ENCODE data around the gene RBM33.

- TF ChIP-seq, protein P1, sequence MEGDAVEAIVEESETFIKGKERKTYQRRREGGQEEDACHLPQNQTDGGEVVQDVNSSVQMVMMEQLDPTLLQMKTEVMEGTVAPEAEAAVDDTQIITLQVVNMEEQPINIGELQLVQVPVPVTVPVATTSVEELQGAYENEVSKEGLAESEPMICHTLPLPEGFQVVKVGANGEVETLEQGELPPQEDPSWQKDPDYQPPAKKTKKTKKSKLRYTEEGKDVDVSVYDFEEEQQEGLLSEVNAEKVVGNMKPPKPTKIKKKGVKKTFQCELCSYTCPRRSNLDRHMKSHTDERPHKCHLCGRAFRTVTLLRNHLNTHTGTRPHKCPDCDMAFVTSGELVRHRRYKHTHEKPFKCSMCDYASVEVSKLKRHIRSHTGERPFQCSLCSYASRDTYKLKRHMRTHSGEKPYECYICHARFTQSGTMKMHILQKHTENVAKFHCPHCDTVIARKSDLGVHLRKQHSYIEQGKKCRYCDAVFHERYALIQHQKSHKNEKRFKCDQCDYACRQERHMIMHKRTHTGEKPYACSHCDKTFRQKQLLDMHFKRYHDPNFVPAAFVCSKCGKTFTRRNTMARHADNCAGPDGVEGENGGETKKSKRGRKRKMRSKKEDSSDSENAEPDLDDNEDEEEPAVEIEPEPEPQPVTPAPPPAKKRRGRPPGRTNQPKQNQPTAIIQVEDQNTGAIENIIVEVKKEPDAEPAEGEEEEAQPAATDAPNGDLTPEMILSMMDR (IDR thresholded peaks at IDR 0.05 in 8 of 11, conservative IDR thresholded peaks at IDR 0.05 in 3 of 11): no peak
- TF ChIP-seq POLR2AphosphoS5 (IDR thresholded peaks at IDR 0.05) (no peak), POLR2A (IDR thresholded peaks at IDR 0.05) (no peak)
Measured at GRCh38 chr7:155665079-155665956, 20.9 kb downstream of the RBM33 start.
